ENCODE results near the gene NDUFA6.

Gene NDUFA6

DNA sequence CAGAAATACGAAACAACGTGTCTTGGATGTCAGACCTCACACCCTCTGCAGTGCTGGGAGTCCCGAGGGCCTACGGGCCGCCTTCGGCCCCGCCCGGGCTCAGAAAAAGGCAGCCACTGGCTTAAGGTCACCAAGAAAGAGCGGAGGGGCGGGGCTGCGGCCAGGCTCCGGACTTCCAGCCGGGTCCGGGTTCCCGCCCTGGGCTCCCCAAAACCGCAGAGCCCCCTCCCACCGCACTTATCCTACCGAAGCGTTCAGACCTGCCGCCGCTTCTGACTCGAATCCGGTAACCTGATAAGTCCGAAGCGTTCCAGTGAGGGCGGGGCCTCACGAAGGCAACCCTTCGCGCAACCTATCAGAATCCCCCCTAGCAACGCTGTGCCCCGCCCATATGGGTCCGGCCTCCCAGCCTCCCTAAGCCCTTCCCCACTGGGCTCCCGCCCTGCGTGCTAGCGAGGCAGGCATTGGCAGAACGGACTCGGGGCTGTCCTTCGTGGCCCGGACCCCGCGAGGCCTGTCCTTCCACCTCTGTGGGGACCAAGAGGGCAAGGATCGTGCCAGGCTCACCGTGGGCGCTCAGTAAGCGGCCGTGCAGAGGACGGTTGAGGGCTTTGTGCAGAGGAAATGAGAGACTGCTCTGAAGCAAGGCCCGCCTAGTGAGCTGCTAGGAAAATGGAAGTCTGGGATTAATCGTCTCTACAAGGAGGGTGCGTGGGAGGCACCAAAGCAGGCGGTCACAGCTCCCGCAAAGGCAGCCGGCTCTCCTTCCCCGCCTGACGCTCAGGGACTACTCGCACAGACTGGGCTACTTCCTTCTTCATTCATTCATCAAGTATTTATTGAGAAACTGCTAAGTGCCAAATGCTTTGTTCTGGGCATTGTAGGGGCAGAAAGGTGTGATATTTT is 19.8 kb downstream of the NDUFA6 start, which contains the start of gene NAGA:
NAGA (minus strand) TSS at position 296 of the 906 bp plus-strand sequence. CDS start 515 bp downstream, outside the sequence.
- DNase-seq (ENCODE audit: low read depth in 3 of 3) = peak; percentile 70 to 81 (median 81)

DNA sequence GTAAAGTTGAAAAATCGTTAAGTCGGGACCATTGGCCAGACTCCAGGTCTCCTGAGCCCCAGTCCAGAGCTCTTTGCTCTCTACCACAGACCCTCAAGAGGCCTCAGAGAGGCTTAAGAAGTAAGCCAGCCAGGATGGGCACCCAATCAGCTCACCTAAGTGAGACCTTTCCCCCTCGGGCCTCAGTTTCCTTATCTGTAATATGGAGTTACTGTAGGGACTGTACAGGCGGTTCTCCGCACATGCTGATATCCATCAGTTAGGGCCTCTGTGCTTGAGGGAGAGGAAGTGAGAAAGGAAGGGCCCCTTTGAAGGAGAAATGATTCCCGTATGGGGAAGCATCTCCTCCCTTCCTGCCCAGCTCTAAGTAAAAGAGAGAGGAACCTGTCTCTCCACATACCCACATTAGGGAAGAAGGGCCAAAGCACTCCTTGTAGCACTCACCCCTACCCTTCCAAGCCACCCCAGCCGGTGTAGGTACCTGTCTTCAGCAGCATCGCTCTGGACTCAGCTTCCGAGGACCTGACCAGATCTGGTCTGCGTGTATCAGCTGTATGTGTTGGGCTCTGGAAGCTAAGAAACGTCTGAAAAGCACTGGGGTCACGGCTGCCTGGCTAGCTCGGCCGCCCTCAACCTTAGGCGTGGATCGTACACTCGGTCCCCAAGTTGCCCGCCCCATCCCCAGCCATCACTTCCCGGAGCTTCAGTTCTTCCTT is 20.6 kb downstream of the NDUFA6 start:
- no peak for DNase-seq (ENCODE audit: low read depth in 3 of 3)

DNA sequence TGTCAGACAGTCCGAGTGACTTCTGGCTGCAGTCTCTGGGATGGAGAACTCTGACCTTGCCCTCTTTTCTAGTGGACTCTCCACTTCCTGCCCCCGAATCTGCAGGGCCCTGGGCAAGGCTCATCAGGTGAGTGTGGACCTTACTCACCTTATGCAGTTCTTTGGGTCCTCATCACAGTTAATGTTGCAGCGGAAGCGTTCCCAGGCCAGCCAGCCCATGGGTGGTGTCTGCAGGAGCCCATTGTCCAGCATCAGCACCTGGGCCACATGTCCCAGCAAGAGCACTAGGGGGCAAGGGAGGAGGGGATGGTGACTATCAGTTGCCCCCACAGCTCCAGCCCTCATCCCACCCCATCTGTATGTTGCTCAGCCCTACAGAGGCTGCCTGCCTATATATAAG is 22.3 kb downstream of the NDUFA6 start:
- DNase-seq (ENCODE audit: low read depth in 3 of 3) = no peak

DNA sequence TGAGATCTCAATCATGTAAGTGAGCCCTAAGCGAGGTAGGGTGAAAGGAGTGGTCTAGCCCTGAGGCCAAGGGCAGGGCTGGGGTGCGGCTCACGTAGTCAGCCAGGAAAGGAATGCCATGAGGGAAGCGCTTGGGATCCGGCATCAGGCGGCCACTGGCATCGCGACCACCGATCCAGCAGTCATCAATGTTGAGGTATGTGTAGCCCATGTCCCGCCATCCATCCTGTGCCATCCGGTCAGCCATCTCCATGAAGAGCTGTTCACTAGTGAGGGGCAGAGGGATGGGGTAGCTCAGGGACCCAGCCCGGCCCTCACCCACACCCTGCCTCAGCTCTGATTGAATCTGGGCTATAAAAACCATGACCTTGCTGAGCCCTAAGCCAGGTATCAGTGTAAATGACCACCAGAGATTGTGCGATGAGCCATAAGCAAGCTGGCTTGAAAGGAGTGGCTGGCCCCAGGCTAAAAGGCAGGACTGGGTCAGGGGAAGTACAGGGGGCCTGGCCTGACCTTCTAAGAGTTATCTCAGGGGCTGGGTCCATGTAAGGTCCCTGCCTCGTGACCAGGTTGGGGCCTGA is 22.8 kb downstream of the NDUFA6 start:
- no peak for DNase-seq (ENCODE audit: low read depth in 3 of 3)

DNA sequence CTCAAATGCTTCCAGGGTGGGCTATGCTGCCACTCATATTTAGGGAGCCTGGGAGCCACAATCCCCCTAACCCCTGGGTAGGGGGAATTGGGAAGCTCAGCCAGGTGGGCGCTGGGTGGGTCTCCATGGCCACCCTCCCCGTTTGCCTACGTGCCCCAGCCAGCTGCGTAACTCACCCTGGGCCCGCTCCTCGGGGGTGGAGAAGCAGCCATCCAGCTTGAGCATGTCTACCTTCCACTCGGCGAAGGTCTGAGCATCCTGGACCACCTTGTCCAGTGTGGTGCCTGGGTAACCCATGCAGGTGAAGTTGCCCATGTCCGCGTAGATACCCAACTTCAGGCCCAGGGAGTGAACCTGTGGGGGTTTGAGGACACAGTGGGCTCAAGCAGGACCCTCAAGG is 23.6 kb downstream of the NDUFA6 start:
- DNase-seq (ENCODE audit: low read depth in 3 of 3) = no peak

DNA sequence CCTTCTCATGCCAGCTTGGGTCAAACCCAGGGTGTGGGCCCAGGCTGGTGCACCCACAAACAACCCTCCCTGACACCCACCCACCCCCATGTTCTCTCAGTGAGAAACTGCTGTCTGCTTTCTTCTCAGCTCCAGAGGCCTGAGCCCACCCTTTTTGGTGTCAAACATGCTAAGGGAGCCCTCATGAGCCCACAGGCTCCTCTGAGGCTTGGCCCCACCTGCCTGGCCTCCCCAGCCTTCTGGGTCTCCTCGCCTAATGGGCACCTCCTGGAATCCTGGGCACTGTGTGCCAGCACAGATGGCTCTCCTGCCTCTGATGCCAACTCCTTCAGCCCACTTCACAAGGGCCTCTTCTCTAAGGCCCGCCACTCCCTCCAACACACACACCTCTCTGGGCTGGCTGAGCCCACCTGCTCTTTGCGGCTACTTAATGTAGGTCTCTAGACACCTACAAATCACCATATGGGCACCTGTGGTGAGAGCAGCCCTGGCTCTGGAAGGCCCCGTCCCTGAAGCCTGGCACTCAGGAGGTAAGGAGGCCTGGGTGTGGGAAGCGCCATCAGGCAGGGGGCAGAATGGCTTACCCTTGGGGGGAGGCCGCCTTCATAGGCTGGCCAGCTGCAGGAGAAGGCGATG is 24.3 kb downstream of the NDUFA6 start:
- DNase-seq (ENCODE audit: low read depth in 3 of 3) = no peak

DNA sequence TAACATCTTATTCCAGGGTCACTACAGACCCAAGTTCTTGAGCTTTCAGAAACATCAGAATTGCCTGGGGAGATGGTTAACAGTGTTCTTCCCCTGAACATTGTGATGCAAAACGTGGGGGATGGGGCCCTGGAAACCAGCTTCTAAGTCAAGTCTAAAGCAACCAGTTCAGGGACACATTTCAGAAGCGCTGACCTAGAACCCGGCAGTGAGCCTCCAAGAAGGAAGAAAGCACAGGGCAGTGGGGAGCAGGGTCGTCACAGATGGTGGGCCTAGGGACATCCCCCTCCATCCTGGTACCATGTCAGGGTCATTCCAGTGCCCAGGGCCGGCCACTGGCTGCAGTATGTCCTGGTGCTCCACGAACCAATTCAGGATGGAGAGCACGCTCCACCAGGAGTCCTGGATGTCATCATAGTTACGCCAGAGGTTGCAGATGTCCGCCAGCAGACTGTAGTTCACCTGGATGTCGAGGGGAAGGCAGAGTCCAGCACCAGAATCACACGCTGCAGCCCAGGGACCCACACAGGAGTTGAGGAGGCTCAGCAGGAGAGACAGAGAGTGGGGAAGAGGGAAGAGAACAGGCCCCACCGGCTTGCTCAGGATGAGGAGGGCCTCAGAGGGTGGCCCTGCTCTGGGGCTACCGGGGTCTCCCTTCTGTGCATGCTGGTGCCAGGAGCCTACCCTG is 25.0 kb downstream of the NDUFA6 start:
- DNase-seq (ENCODE audit: low read depth in 3 of 3) = no peak

DNA sequence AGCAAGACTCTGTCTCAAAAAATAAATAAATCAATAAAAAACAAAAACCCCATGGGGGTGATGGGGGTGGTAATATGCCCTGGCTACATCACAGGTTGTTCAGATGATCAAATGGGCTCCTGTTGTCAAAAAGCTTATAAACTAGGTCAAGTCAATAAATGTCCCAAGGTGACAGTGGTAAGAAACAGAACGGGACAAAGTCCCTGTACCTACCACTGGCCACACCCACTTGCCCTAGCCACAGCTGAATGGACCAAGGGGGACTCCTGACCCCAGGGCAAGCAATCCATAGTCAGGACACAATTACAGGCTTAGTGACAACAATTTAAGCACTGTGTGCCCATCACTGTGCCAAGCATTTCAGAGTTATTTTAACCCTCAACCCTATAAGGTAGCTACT is 25.9 kb downstream of the NDUFA6 start:
- DNase-seq (ENCODE audit: low read depth in 3 of 3) = no peak

DNA sequence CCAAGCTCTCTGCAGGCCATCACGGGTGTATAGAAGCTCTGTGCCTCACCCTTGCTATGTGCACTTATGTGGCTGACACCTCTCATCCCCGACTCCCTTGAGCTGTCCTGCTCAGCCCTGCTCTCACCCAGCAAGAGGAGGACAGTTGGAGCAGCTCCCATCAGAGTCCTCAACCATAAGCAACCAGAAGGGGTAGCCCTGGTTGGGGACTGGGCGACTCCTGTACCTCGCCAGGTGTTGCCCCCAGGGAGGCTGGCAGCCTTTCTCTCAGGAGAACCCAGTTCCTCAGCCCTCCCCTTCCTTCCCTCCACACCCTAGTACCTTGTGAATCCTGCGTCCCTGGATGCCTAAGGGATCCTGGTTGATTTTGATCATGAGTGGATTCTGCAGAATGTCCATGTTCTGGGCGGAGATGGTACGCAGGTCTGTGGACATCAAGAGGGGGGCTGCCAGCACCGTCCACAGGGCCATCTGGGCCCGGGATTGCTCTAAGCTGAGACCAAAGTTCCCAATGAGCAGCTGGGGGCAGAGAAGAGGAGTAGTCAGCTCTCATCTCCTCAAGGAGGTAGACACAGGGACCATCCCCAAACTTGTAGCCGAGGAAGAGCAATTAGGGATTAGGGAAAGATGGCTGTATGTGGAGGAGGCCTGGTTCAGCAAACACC is 27.9 kb downstream of the NDUFA6 start:
- no peak for DNase-seq (ENCODE audit: low read depth in 3 of 3)

DNA sequence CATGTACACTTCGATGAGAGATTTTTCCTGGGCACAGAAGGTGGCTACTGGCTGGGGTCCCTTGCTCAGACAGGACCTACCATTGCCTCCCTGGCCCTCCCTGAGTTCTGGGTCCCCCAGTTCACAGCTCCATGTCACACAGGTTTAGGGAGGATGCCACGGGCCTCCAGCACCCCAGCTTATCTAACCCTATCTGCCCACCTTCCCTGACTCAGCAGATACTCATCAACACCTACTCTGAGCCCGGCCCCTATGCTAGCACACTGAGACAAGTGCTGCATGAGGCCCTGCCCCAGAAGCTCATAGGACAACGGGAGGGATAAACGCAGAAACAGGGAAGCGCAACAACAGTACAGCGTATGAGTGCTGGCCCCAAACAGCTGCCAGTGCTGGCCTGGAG is 29.5 kb downstream of the NDUFA6 start:
- DNase-seq (ENCODE audit: low read depth in 3 of 3) = no peak

DNA sequence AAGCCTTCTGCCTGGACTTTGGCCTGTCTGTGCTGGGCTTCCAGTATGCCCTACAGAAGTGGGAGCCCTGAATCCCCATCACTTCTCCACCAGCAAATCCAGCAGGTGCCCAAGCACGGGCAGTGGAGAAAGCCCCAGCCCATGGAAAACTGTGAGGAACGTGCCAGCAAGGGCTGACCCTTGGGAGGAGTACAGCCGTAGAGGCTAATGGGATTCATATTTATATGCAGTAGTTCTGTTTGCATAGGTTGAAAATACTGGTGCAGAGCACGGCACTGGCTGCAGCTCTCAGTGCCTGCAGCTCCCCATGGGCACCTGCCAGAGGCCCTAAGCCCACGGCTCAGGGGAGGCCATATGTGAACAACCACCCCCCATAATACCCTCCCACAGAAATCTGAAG is 30.1 kb downstream of the NDUFA6 start:
- DNase-seq (ENCODE audit: low read depth in 3 of 3) = no peak

DNA sequence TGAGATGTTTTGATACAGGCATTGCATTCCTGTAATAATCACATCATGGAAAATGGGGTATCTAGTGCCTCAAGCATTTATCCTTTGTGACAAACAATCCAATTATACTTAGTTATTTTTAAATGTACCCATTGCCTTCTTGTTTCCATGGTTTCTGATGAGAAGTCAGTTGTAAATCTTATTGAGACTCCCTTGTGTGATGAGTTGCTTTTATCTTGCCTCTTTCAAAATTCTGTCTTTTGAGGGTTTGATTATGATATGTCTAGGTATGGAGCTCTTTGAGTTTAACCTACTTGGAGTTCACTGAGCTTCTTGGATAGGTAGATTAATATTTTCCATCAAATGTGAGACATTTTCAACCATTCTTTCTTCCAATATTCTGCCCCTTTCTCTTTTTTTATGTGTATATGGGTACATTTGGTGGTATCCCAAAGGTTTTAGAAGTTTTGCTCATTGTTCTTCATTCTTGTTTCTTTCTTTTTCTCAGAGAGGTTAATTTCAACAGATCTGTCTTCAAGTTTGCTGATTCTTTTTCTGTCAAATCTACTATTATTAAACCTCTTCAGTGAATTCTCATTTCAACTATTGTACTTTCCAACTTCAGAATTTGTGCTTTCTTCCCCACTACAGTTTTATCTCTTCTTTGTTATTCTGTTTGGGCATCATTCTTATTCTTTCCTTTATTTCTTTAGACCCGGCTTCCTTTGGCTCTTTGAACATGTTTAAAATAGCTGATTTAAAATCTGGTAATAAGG is 33.6 kb downstream of the NDUFA6 start:
- no peak for DNase-seq (ENCODE audit: low read depth in 3 of 3)

DNA sequence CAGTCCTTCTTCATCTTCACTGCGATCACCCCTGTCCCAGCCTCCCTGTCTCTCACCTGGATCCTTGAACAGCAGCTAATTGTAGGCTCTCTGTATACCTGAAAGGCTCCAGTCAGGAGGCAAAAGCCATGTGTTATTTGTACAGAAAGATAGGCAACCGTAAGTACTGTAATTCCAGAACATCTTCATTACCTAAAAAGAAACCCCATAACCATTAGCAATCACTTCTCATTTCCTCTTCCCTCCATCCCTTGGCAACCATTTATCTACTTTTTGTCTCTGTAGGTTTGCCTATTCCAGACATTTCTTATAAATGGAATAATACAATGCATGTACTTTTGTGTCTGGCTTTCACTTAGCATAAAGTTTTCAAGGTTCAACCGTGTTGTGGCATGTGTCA is 37.8 kb downstream of the NDUFA6 start:
- no peak for DNase-seq (ENCODE audit: low read depth in 3 of 3)

DNA sequence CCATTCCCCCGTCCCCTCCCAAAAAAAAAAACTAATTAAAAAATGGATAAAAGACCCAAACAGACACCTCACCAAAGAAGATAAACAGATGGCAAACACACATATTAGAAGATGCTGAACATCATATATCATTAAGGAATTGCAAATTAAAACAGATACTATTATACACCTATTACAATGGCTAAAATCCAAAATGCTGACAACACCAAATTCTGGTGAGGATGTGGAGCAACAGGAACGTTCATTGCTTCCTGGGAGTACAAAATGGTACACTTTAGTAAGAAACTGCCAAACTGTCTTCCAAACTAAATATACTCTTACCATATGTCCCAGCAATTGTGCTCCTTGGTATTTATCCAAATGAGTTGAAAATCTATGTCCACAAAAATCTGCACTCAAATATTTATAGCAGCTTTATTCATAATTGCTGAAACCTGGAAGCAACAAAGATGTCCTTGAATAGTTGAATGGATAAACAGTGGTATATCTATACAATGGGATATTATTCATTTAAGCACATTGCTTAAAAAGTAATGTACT is 39.9 kb downstream of the NDUFA6 start:
- no peak for DNase-seq (ENCODE audit: low read depth in 3 of 3)

DNA sequence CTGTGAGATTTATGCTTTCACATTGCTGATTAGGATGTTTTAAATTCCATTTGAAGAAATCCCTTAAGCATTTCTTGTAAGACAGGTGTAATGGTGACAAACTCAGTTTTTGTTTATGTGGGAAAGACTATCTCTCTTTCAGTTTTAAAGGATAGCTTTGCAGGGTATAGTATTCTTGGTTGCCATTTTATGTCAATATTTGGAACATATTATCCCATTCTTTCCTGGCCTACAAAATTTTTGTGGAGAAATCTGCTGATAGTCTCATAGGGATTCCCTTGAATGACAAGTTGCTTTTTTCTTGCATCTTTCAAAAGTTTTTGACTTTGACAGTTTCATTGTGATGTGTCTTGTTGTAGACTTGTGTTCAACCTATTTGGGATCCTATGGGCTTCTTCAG is 48.8 kb downstream of the NDUFA6 start:
- no peak for DNase-seq (ENCODE audit: low read depth in 3 of 3)

DNA sequence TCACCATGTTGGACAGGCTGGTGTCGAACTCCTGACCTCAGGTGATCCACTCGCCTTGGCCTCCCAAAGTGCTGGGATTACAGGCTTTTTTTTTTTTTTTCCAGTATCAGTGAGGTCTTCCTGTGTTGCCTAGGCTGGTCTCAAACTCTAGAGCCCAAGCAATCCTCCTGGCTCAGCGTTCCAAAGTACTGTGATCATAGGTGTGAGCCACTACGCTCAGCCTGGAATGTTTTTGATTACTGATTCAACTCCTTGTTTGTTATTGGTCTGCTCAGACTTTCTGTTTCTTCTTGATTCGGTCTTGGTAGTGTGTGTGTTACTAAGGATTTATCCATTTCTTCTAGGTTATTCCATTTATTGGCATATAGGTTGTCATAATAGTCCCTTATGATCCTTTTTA is 51.3 kb downstream of the NDUFA6 start:
- DNase-seq (ENCODE audit: low read depth in 3 of 3) = no peak
